ENCODE results near the gene CCRL2.
"Not testable (repeated sequence)": the region's sequence is repeated elsewhere in the genome, so short reads cannot be mapped to it uniquely, and the experiment has no call there.

Gene CCRL2

GRCh38 chr3:46405301-46406019, 1.6 kb upstream of the CCRL2 start:
- DNase-seq (ENCODE audit: low read depth), result no peak

DNA sequence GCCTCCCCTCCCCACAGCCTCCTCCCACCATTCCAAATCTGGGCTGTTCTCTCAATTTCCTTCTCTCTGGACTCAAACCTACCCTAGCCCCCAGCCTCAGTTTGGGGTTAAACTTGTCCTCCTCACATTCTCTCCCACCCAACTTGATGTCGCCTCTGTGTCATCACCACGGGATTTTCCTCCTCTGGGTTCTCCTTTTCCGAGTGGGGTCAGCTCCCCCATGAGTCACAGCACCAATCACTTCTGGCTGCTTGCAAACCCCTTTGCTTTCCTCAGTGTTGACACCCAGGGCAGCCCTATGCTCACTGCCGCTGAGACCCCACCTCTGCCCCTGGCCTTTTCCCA, 644 bp upstream of the CCRL2 start:
- DNase-seq (ENCODE audit: low read depth), result no peak

DNA sequence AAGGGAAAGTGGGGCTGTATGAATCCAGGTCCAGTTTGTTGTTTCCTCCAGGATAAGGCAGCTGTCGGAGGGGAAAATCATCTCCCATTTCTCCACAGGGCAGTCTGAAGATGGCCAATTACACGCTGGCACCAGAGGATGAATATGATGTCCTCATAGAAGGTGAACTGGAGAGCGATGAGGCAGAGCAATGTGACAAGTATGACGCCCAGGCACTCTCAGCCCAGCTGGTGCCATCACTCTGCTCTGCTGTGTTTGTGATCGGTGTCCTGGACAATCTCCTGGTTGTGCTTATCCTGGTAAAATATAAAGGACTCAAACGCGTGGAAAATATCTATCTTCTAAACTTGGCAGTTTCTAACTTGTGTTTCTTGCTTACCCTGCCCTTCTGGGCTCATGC, 911 bp downstream of the CCRL2 start:
- no peak for DNase-seq (ENCODE audit: low read depth)

GRCh38 chr3:46408853-46409252, 1.8 kb downstream of the CCRL2 start:
- no peak for DNase-seq (ENCODE audit: low read depth)

- no peak for DNase-seq (ENCODE audit: low read depth)
Measured at GRCh38 chr3:46409739-46410489, 2.9 kb downstream of the CCRL2 start.

GRCh38 chr3:46410669-46411068, 3.6 kb downstream of the CCRL2 start:
- DNase-seq (ENCODE audit: low read depth), result no peak

GRCh38 chr3:46411271-46411670, 4.2 kb downstream of the CCRL2 start:
- no peak for DNase-seq (ENCODE audit: low read depth)

DNA sequence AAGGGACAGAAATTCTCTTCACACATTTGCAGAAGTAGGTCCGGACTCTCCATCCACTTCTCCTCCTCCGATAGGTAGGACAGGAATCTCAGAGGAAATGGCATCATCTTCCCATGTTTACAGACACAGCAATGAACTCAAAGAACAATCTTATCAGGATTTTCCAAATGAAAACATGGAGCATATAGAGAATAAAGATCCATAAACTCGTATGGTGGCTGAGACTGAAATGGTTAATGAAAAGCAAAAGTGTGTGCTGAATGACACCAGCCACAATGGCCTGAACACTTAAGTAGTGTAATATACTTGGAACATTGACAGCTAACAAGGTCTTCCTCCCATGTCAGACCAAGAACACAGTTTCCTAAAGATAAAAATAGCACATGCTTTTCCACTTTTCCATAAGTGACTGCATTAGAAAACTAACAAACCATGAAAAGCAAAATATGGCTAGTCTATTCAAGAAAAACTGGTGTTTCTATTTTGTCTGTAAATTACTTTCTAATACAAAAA, 5.8 kb downstream of the CCRL2 start:
- no peak for DNase-seq (ENCODE audit: low read depth)

GRCh38 chr3:46413951-46414350, 6.9 kb downstream of the CCRL2 start:
- no peak for DNase-seq (ENCODE audit: low read depth)

- DNase-seq (ENCODE audit: low read depth), result no peak
Measured at GRCh38 chr3:46414739-46415138, 7.7 kb downstream of the CCRL2 start.

DNA sequence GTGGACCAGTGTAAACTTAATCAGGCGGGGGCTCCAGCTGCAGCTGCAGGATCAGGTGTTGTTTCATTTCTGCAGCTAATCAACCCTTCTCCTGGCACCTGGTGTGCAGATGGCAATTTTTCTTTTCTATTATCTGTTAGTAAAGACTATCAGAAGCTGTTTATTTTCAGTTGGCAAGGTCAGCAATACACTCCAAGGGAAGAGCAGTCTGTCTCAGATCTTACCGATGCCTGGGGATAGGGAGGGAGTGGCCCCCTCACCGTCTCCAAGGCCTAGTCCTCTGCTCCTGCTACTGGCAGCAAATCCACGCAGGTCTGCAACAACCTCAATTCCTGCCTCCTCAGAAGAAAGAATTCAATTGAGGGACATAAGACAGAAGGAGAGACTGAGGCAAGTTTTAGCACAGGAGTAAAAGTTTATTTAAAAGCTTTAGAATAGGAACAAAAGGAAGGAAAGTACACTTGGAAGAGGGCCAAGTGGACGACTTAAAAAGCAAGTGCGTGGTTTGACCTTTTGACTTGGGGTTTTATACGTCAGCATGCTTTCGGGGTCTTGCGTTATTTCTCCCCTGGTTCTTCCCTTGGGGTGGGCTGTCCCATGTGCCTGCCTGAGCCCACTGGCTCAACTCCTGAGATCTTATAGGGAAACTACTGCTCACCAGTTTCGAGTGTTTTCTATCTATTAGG, 9.2 kb downstream of the CCRL2 start:
- DNase-seq (ENCODE audit: low read depth), result no peak

GRCh38 chr3:46416811-46417510, 9.9 kb downstream of the CCRL2 start:
- DNase-seq (ENCODE audit: low read depth), result no peak

DNA sequence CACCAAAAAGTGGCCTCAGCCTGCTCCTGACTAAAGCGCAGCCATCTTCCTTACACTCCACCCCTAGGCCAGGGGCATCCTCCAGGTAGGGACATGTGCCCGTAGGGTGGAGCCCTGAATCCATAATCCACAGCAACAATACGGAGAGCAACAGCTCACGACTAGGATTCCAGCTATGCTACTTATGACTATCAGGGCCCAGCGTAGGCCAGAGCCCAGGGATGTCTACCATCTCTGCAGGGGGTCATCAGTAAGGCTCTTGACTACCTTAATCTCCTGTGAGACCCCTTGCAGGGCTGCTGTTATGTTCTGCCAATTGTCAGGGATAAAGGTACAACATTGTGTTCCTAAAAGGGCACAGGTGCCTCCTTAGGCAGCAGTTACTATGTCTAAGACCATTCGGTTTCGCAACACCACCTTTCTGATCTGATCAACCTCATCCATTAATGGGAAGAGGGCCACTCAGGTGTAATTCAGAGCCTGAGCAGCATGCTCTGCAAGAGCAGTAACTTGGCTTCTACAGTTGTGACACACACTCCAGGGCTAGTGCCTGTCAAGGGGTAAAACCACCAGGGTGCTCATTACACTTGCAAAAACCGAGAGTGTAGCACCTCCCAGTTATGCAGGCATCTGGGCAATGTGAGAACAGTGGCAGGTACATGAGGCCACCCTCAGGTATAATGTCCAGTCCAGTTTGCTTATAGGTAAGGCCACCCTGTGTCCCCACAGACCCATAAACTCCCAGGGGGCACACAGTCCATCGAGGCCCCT, 11.0 kb downstream of the CCRL2 start:
- DNase-seq (ENCODE audit: low read depth), result no peak

DNA sequence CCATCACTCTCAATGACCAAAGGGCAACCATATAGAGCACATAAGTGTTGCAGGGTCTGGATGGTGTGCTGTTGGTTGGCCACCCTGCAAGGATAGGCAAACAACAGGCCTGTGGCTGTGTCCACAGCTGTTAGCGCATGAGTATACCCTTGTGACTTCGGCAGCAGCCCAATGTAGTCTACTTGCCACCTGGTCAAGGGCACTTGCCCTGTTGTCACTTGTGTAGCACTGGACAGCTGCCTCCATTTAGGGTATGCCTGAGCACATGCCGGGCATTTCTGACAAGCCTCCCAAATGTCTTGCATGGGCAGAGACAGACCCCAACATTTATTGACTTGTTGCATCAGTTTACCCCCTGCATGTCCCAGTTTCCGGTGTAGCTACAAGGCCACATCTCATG, 12.8 kb downstream of the CCRL2 start:
- no peak for DNase-seq (ENCODE audit: low read depth)

- DNase-seq (ENCODE audit: low read depth), result no peak
Measured at GRCh38 chr3:46420931-46421330, 13.9 kb downstream of the CCRL2 start.

GRCh38 chr3:46422617-46423016, 15.6 kb downstream of the CCRL2 start:
- DNase-seq (ENCODE audit: low read depth), result no peak

DNA sequence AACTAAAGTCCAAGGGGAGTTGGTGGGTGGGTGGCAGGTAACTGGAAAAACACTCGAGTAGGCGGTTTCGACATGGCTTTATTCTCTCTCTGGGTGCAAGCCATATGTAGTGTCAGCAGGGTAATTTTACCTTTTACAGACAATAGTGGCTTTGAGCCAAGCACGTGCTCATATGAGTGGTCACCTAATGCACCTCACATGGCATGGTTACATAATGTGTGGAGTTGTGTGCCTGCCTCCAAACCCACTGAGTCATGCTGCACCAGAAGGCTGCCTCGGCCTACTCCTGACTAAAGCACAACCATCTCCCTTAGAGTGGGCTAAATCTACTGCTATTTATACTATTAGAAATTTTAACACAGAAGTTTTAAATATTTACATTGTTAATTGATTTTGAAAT, 16.5 kb downstream of the CCRL2 start:
- no peak for DNase-seq (ENCODE audit: low read depth)

DNA sequence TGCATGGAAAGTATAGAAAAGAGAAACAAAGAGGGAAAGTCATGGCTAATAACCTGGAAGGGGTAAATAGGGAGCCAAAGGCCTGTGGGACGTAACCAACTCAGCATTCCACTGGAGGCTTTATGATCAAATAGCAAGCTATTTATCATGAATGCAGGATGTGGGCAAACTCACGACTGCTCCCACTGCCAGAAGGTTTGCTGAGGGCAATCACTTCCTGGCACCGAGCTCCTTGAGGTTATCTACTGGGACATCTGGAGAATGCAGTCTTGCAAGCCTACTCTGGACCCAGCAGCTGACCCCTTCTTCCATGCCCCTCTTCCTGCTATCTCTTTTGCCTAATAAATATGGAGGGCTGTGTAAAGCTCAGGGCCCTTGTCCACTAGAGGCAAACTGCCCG, 19.4 kb downstream of the CCRL2 start:
- not testable (repeated sequence) for DNase-seq (ENCODE audit: low read depth)

- DNase-seq (ENCODE audit: low read depth), result not testable (repeated sequence)
Measured at GRCh38 chr3:46427404-46427803, 20.3 kb downstream of the CCRL2 start.

DNA sequence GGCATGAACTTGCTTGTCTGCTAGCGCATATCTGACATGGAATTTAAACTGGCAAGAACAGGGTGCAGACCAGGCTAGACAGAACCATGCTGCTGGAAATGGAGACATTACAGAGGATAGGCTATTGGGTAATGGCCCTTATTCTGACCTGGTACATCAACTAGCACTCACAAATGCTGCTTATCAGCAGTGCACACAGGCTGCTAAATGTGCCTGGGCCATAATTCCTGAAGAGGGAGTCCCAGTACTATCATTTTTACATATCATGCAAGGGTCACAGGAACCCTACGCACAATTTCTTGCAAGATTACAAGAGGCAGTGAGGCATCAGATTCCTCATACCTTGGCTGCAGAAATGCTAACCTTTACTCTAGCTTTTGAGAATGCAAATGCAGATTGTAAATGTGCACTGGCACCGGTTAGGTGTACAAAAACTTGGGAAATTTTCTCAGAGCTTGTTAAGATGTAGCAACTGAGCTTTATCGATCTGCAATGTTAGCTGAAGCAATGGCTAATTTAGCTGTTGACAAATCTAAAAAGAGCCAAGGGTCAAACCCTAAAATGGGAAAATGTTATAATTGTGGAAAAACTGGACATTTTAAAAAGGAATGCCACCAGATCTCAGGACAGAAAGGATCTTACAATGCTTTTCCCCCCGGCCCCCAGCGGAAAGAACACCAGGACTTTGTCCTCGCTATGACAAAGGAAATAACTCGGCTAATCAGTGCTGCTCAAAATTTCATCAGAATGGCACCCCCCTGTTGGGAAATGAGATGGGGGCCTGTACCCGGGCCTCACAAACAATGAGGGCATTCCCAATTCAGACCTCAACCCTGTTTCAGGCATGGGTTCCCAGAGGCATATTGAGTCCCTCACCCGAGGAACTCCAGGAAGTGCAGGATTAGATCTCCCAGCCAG, 21.1 kb downstream of the CCRL2 start:
- DNase-seq (ENCODE audit: low read depth), result no peak

- DNase-seq (ENCODE audit: low read depth), result no peak
Measured at GRCh38 chr3:46429250-46429649, 22.2 kb downstream of the CCRL2 start.
